ENCODE data around the gene DUSP3. TPM values are rescaled to one million over a fixed set of nuclear protein-coding genes. Genes with fewer than 3 reads are reported as not detected.

Gene DUSP3
- total and polyA plus RNA-seq, 7 donors = 32.3 to 140 (median 70.4) TPM

GRCh38 chr17:43769426-43769825 is 9.4 kb downstream of the DUSP3 start:
- Histone ChIP-seq H3K27ac (peak overlapping the region in 2 of 4 donors; percentile 30 to 39), H3K9me3 (no peaks in the 10 kb centered on the region), H3K4me1 (peaks cover 0 to 25% (median 10%) of the 10 kb centered on the region in 4 donors), H3K4me3 (no peak overlapping the region), H3K27me3 (no peaks in the 10 kb centered on the region), H3K36me3 (peaks cover 37 to 79% (median 46%) of the 10 kb centered on the region in 4 donors)
- no peak for DNase-seq
- TF ChIP-seq EP300 (IDR thresholded peaks at IDR 0.05) (no peak), POLR2AphosphoS5 (IDR thresholded peaks at IDR 0.05) (no peak), CTCF (IDR thresholded peaks at IDR 0.05) (no peak), POLR2A (IDR thresholded peaks at IDR 0.05) (no peak)
- 92 to 93% methylated on average over 16 of the region's 16 CpGs for WGBS, 2 donors
- intact Hi-C loops (cut with DNase I) = no loop called here

- Histone ChIP-seq H3K36me3 (peaks cover 33 to 74% (median 41%) of the 10 kb centered on the region in 4 donors), H3K27me3 (no peaks in the 10 kb centered on the region), H3K4me1 (peaks cover 0 to 28% (median 10%) of the 10 kb centered on the region in 4 donors), H3K4me3 (no peak overlapping the region), H3K27ac (peak overlapping the region in 2 of 4 donors; percentile 30 to 39), H3K9me3 (no peaks in the 10 kb centered on the region)
- DNase-seq = no peak
- intact Hi-C loops (cut with DNase I) = no loop called here
- TF ChIP-seq POLR2AphosphoS5 (IDR thresholded peaks at IDR 0.05) = no peak
- 92 to 93% methylated on average over 7 of the region's 7 CpGs for WGBS, 2 donors
These were observed 9.8 kb downstream of the DUSP3 start for GRCh38 chr17:43768943-43769342.

GRCh38 chr17:43768382-43768781 is 10.4 kb downstream of the DUSP3 start:
- Histone ChIP-seq H3K36me3 (peaks cover 29 to 69% (median 37%) of the 10 kb centered on the region in 4 donors), H3K9me3 (no peaks in the 10 kb centered on the region), H3K4me1 (peaks cover 0 to 28% (median 10%) of the 10 kb centered on the region in 4 donors), H3K4me3 (no peak overlapping the region), H3K27ac (peak overlapping the region in 2 of 4 donors; percentile 30 to 39), H3K27me3 (no peaks in the 10 kb centered on the region)
- intact Hi-C loops (cut with DNase I) = no loop called here
- 17 to 30% methylated on average over 9 of the region's 9 CpGs for WGBS, 2 donors
- peak; percentile 79 for DNase-seq
- TF ChIP-seq POLR2A (IDR thresholded peaks at IDR 0.05) (no peak), POLR2AphosphoS5 (IDR thresholded peaks at IDR 0.05) (peak in 2 of 4 donors; percentile 30 to 51)

GRCh38 chr17:43767713-43768059 is 11.1 kb downstream of the DUSP3 start:
- DNase-seq = no peak
- H3K4me3 ChIP-seq = no peak overlapping the region
- H3K9me3 ChIP-seq = no peaks in the 10 kb centered on the region
- no peak for TF ChIP-seq CTCF (IDR thresholded peaks at IDR 0.05)
- no peak for TF ChIP-seq POLR2A (IDR thresholded peaks at IDR 0.05)
- no peak for TF ChIP-seq EP300 (IDR thresholded peaks at IDR 0.05)
- TF ChIP-seq POLR2AphosphoS5 (IDR thresholded peaks at IDR 0.05) = no peak
- no peaks in the 10 kb centered on the region for H3K27me3 ChIP-seq
- WGBS, 2 donors = 78 to 84% methylated on average over 5 of the region's 5 CpGs
- H3K4me1 ChIP-seq = peaks cover 0 to 23% (median 10%) of the 10 kb centered on the region in 4 donors
- H3K27ac ChIP-seq = no peak overlapping the region
- intact Hi-C loops (cut with DNase I) = no loop called here
- H3K36me3 ChIP-seq = peaks cover 22 to 62% (median 30%) of the 10 kb centered on the region in 4 donors

GRCh38 chr17:43767053-43767712 is 11.6 kb downstream of the DUSP3 start:
- Histone ChIP-seq H3K27me3 (no peaks in the 10 kb centered on the region), H3K4me1 (peaks cover 0 to 18% (median 6%) of the 10 kb centered on the region in 4 donors), H3K4me3 (no peak overlapping the region), H3K36me3 (peaks cover 17 to 57% (median 25%) of the 10 kb centered on the region in 4 donors), H3K9me3 (no peaks in the 10 kb centered on the region), H3K27ac (peak overlapping the region in 2 of 4 donors; percentile 0 to 18)
- TF ChIP-seq EP300 (IDR thresholded peaks at IDR 0.05) (no peak), POLR2A (IDR thresholded peaks at IDR 0.05) (no peak), POLR2AphosphoS5 (IDR thresholded peaks at IDR 0.05) (no peak), CTCF (IDR thresholded peaks at IDR 0.05) (no peak)
- intact Hi-C loops (cut with DNase I) = no loop called here
- no peak for DNase-seq
- WGBS, 2 donors = 86 to 88% methylated on average over 6 of the region's 6 CpGs

All from sigmoid colon (tissue), 7 donors.